Activated T-cell treated with anti-CD3 and anti-CD28 coated beads for 1 hour (primary cell): ENCODE results near the gene RLN2.

Experiments used
- DNase-seq: peaks from one replicate; pipeline ENCODE4 v3.0.0-alpha.2; 2020; ENCODE audit warnings: low read depth

Gene RLN2

DNA sequence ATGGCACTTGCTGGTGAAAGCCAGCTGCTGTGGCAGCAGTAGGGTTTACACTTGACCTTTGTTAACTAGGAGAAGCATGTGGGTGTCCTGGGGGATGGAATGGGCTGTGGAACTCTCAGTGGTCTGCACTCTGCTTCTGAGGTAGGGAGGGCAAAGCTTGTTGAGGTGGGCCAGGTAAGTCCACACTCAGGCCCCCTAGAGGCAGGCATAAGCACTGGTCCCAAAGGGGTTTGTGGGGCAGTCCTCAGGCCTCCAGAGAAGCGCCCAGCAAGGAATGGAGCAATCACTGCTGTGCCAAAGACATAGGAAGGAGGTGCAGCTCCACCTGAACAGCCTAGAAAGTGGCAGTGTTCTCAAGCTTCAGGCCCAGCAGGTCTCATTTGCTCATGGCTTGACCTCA, 38.6 kb downstream of the RLN2 start:
- DNase-seq, result no peak

DNA sequence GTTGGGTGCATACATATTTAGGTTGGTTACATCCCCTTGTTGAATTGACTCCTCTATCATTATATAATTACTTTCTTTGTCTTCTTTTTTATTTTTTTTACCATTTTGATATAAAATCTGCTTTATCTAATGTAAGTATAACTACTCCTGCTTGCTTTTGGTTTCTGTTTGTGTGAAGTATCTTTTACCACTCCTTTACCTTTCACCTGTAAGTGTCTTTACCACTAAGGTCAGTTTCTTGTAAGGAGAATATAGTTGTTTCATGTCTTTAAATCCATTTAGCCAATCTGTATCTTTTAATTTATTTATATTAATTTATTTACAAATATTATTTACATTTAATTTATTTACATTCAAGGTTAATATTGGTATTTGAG, 40.3 kb downstream of the RLN2 start:
- no peak for DNase-seq

GRCh38 chr9:5263351-5264218, 40.9 kb downstream of the RLN2 start:
- DNase-seq, result no peak
